Panc1 (cell line): Measurements from ENCODE around the gene IREB2. TPM values are rescaled to one million over a fixed set of nuclear protein-coding genes. Genes with fewer than 3 reads are reported as not detected.

Source experiments
- ATAC-seq: fragments of 200-7000 bp; cut with Tn5 transposase; 2 replicates; pipeline ENCODE4 v1.9.1; 2020; ENCODE audit warnings: mild to moderate bottlenecking, moderate library complexity
- BruUV-seq: library from RNA; stranded (reverse); fragments of 400-500 nt; replicated peaks from 2 replicates; lab custom pipeline; 2021; lab: Mats Ljungman, UMichigan
- CTCF ChIA-PET: fragments of 300-600 bp; sonication (Branson Sonifier 250); formaldehyde crosslinking; loops from one replicate; lab custom pipeline; 2022; ENCODE audit warnings: antibody characterized with exemption; lab: Charles Lee
- POLR2A ChIA-PET: fragments of 300-600 bp; sonication (Branson Sonifier 250); formaldehyde crosslinking; loops from one replicate; lab custom pipeline; 2022; ENCODE audit warnings: antibody characterized with exemption; lab: Charles Lee
- DNase-seq: peaks from one replicate; pipeline ENCODE4 v3.0.0-alpha.2; 2010; ENCODE audit warnings: low read depth, low spot score
- H3K27ac ChIP-seq: 2 replicates; pipeline ENCODE4 v1.5.1; 2011; ENCODE audit warnings: mild to moderate bottlenecking, low read length, inconsistent platforms
- H3K27me3 ChIP-seq: fragments of 200-500 bp; sonication (Bioruptor generic); 2 replicates; pipeline ENCODE4 v1.6.0; 2014; ENCODE audit warnings: low read length, inconsistent platforms; ENCODE audit not compliant: control insufficient read depth, insufficient read depth
- H3K36me3 ChIP-seq: fragments of 200-500 bp; sonication (Bioruptor generic); 2 replicates; pipeline ENCODE4 v1.5.1; 2014; ENCODE audit warnings: inconsistent platforms, mild to moderate bottlenecking, low read length, moderate library complexity; ENCODE audit not compliant: control insufficient read depth, insufficient read depth
- H3K4me1 ChIP-seq: 2 replicates; pipeline ENCODE4 v1.5.1; 2011; ENCODE audit warnings: inconsistent platforms, mild to moderate bottlenecking, low read length, moderate library complexity; ENCODE audit not compliant: control insufficient read depth, insufficient read depth
- H3K4me3 ChIP-seq, 2 experiments: 2 replicates each; pipeline ENCODE4 v1.5.1; 2011 to 2012; ENCODE audit warnings: low read depth in 2 of 2, low read length in 2 of 2, mild to moderate bottlenecking in 2 of 2, inconsistent platforms in 1 of 2, moderate library complexity in 1 of 2
- H3K9me3 ChIP-seq: fragments of 200-500 bp; sonication (Bioruptor generic); 2 replicates; pipeline ENCODE4 v1.5.1; 2014; ENCODE audit warnings: low read depth, mild to moderate bottlenecking, inconsistent platforms, low read length, moderate library complexity; ENCODE audit not compliant: control insufficient read depth, insufficient read depth
- CTCF ChIP-seq: fragments of 450-650 bp; IDR thresholded peaks from 2 replicates; pipeline ENCODE4 v1.5.1; 2017; ENCODE audit warnings: mild to moderate bottlenecking
- POLR2AphosphoS5 ChIP-seq: IDR thresholded peaks from 2 replicates; pipeline ENCODE4 v1.6.1; 2012; ENCODE audit warnings: mild to moderate bottlenecking, low read depth, low read length, moderate library complexity
- SIN3A ChIP-seq: IDR thresholded peaks from 2 replicates; pipeline ENCODE4 v1.6.1; 2012; ENCODE audit warnings: low read depth, mild to moderate bottlenecking, low read length, moderate library complexity, borderline replicate concordance; ENCODE audit not compliant: insufficient read depth
- TCF7L2 ChIP-seq: IDR thresholded peaks from 2 replicates; pipeline ENCODE4 v1.6.1; 2011; ENCODE audit warnings: mild to moderate bottlenecking, low read depth, low read length, inconsistent platforms
- in situ Hi-C: cut with HindIII; loops from 2 replicates; pipeline ENCODE4 v1.10.0; 2016; ENCODE audit warnings: low sequenced_read_pairs, low pct_unique_long_range_greater_than_20kb
- intact Hi-C: fragments of 100-400 bp; cut with micrococcal nuclease; formaldehyde crosslinking; loops from one replicate; pipeline ENCODE4 v1.10.0; 2022; ENCODE audit not compliant: unreplicated experiment
- total RNA-seq: library from RNA; stranded (reverse); gene quantifications from one replicate; pipeline ENCODE4 v1.2.1, GENCODE V29; 2021; ENCODE audit not compliant: unreplicated experiment
- TF ChIP-seq, protein P1 (sequence below), 2 experiments: IDR thresholded peaks; 2 replicates each; pipeline ENCODE4 v1.6.1; 2011 to 2012; ENCODE audit warnings: low read depth in 2 of 2, control low read depth in 1 of 2, low read length in 1 of 2, mild to moderate bottlenecking in 1 of 2, moderate library complexity in 1 of 2; ENCODE audit not compliant: insufficient read depth in 1 of 2

Gene IREB2
- total RNA-seq, 1 experiment from 2014 or later, result 71.7 TPM

DNA sequence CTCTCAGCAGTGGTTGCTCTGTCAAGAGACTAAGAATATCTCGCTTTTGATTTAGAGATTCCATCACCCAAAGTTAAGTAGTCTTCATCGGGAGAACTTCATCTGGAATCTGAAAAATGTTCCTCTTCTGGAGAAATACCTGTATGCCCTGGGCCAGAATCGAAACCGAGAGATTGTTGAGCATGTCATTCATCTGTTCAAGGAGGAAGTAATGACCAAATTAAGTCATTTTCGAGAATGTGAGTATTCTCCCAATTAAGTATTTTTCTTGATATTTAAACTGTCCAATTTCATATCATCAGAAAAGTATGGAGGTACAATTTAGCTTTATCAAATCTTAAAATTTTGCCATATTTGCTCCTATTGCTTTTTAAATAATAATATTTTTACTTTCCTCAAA lies 89.3 kb downstream of the IREB2 start:
- H3K27ac ChIP-seq, result no peak overlapping the region
- H3K36me3 ChIP-seq, result no peaks in the 10 kb centered on the region
- BruUV-seq, result no TSS peak
- intact Hi-C loops (no loop called here), in situ Hi-C loops (no loop called here)
- DNase-seq (no peak), ATAC-seq (no peak)
- POLR2A ChIA-PET, result no interaction called here
- H3K9me3 ChIP-seq, result no peaks in the 10 kb centered on the region
- no peak overlapping the region for H3K4me3 ChIP-seq
- no peaks in the 10 kb centered on the region for H3K4me1 ChIP-seq
- CTCF ChIA-PET, result no interaction called here
- TF ChIP-seq, protein P1, sequence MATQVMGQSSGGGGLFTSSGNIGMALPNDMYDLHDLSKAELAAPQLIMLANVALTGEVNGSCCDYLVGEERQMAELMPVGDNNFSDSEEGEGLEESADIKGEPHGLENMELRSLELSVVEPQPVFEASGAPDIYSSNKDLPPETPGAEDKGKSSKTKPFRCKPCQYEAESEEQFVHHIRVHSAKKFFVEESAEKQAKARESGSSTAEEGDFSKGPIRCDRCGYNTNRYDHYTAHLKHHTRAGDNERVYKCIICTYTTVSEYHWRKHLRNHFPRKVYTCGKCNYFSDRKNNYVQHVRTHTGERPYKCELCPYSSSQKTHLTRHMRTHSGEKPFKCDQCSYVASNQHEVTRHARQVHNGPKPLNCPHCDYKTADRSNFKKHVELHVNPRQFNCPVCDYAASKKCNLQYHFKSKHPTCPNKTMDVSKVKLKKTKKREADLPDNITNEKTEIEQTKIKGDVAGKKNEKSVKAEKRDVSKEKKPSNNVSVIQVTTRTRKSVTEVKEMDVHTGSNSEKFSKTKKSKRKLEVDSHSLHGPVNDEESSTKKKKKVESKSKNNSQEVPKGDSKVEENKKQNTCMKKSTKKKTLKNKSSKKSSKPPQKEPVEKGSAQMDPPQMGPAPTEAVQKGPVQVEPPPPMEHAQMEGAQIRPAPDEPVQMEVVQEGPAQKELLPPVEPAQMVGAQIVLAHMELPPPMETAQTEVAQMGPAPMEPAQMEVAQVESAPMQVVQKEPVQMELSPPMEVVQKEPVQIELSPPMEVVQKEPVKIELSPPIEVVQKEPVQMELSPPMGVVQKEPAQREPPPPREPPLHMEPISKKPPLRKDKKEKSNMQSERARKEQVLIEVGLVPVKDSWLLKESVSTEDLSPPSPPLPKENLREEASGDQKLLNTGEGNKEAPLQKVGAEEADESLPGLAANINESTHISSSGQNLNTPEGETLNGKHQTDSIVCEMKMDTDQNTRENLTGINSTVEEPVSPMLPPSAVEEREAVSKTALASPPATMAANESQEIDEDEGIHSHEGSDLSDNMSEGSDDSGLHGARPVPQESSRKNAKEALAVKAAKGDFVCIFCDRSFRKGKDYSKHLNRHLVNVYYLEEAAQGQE (IDR thresholded peaks at IDR 0.05; ENCODE audit: insufficient read depth in 1 of 2, low read depth in 2 of 2, low read length in 1 of 2), result no peak
- TF ChIP-seq POLR2AphosphoS5 (no peak), SIN3A (no peak), CTCF (no peak), TCF7L2 (no peak)
- no peaks in the 10 kb centered on the region for H3K27me3 ChIP-seq

DNA sequence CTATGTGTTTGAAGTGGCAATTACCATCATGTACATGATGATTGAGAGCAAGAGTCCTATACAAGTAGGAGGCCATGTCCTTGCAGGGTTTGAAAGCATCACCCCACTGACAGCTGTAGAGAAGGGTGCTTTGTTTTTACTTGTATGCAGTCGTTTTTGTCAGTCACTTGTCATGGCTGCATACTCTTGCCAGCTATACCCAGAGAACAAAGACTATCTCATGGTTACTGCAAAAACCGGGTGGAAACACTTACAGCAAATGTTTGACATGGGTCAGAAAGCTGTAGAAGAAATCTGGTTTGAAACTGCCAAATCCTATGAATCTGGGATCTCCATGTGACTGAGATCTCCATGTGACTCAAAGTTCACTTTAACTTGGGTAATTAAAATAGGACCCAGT lies 95.3 kb downstream of the IREB2 start:
- no peak overlapping the region for H3K27ac ChIP-seq
- H3K36me3 ChIP-seq, result no peaks in the 10 kb centered on the region
- H3K4me3 ChIP-seq, result no peak overlapping the region
- POLR2A ChIA-PET, result no interaction called here
- no peaks in the 10 kb centered on the region for H3K9me3 ChIP-seq
- intact Hi-C loops, result no loop called here
- CTCF ChIA-PET, result interaction anchor here (0.6 kb wide), 1 partner anchor 113 kb away, joined by 3 read pairs; no protein-coding TSS in a partner anchor
- no peaks in the 10 kb centered on the region for H3K27me3 ChIP-seq
- in situ Hi-C loops, result no loop called here
- no peak for ATAC-seq
- TF ChIP-seq POLR2AphosphoS5 (no peak), CTCF (no peak), TCF7L2 (no peak), SIN3A (no peak)
- TF ChIP-seq, protein P1 (IDR thresholded peaks at IDR 0.05; ENCODE audit: insufficient read depth in 1 of 2, low read depth in 2 of 2, low read length in 1 of 2), result no peak
- BruUV-seq, result no TSS peak
- H3K4me1 ChIP-seq, result no peaks in the 10 kb centered on the region
- DNase-seq, result no peak
